Eye (tissue), 1 donor: ENCODE data around the gene IFFO2.
A peak's percentile ranks its signal among the peaks of the same experiment; 100 is the strongest.

Experiments used
- DNase-seq: peaks from one replicate; pipeline ENCODE4 v3.0.0-alpha.2; 2015

The IFFO2 gene

DNA sequence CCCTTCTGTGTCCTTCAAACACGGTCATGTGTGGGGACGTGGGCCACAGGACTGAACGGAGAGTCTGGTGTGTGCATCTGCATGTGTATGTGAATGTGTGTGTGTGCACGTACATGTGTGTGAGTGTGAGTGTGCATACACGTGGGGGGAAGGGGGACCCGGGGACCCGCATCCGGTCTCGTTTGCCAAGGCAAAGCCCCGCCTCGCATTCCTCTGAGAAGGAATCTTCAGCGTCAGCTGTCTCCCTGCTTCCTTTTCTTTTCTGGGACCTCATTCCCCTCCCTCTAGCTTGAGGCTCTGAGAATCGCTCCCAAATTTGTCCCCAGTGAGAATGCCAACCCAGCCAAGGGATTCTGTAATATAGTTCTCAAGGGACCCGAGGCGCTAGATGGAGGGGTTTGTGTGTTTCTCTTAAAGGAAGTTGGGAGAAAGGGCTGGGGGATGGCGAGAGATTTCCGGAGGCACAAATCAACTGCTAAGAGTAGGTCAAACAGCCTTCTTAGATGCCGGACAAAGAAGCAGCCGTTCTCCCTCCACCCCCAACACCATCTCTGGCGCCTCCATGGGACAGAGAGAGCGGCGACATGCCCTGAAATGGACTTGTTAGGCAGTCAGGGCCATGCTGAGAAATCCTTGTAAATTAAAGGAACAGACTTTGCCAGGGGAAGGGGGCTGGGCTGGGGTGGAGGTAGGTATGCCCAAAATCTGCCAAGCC lies 6.6 kb downstream of the IFFO2 start:
- peak; percentile 90 for DNase-seq

GRCh38 chr1:18948913-18949685 lies 7.4 kb downstream of the IFFO2 start:
- DNase-seq: no peak

GRCh38 chr1:18948048-18948912 lies 8.2 kb downstream of the IFFO2 start:
- DNase-seq: no peak

GRCh38 chr1:18947570-18947969 lies 8.9 kb downstream of the IFFO2 start:
- DNase-seq: peak; percentile 50

DNA sequence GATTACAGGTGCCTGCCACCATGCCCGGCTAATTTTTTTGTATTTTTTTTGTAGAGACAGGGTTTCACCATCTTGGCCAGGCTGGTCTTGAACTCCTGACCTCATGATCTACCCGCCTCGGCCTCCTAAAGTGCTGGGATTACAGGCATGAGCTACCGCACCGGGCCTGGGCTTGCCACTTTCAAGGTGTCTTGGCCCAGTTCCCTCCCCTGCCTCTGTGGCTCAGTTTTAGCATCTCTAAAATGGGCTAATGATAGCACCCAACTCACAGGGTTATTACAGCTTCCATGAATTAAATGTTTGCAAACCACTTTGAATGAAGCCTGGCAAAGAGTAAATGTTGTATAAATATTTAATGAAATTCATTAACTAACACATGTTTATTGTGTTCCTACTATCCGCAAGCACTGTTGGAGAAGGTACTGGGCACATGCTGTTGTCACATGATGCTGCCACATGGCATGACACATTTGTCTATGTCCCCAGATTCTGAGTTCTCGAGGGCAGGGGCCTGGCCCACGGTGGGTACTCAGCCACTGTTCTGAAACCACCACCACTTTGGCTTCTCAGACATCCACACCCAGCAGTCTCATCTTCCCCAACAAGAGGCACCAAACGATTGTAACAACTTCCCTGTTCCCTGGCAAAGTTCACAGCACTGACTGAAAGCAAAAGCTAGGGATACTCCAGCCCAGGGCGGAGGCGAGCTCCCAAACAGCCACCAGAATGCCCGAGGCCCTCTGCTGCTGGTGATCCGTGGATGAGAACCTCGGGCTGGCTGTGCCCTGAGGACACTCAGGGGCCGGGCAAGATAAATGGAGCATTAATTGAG lies 9.7 kb downstream of the IFFO2 start:
- no peak for DNase-seq

GRCh38 chr1:18945401-18945849 lies 11.1 kb downstream of the IFFO2 start:
- peak; percentile 86 for DNase-seq

DNA sequence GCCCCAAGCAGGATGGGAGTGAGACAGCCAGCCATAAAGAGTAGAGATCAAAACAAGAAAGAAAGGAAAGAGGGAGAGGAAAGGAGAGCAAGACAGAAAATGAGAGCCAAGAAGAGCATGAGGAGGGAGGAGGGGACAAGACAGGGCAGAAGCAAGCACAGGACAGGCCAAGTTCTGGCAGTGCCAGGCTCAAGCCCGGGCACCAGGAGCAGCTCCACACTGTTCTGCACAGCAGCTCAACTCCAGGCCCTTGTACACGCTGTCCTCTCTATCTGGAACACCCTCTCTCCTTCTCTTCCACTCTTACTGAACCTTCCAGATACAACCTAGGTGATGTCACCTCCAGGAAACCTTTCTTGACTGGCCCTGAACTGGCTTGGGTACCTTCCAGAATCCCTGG lies 11.7 kb downstream of the IFFO2 start:
- DNase-seq: no peak

GRCh38 chr1:18943914-18944572 lies 12.4 kb downstream of the IFFO2 start:
- no peak for DNase-seq

DNA sequence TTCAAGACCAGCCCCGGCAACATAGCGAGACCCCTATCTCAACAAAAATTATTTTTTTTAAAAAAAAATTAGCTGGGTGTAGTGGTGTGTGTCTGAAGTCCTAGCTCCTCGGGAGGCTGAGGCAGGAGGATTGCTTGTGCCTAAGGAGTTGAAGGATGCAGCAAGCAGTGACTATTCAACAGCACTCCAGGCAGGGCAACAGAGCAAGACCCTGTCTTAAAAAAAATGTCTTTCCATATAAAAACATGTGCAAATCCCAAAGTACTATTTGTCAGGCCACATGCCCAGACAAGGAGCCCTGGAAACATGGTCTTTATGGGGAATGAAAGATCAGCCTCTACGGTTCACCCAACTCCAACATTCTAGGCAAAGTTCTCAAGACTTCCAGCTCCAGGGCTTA lies 13.3 kb downstream of the IFFO2 start:
- DNase-seq: no peak

GRCh38 chr1:18942340-18942739 lies 14.1 kb downstream of the IFFO2 start:
- no peak for DNase-seq

DNA sequence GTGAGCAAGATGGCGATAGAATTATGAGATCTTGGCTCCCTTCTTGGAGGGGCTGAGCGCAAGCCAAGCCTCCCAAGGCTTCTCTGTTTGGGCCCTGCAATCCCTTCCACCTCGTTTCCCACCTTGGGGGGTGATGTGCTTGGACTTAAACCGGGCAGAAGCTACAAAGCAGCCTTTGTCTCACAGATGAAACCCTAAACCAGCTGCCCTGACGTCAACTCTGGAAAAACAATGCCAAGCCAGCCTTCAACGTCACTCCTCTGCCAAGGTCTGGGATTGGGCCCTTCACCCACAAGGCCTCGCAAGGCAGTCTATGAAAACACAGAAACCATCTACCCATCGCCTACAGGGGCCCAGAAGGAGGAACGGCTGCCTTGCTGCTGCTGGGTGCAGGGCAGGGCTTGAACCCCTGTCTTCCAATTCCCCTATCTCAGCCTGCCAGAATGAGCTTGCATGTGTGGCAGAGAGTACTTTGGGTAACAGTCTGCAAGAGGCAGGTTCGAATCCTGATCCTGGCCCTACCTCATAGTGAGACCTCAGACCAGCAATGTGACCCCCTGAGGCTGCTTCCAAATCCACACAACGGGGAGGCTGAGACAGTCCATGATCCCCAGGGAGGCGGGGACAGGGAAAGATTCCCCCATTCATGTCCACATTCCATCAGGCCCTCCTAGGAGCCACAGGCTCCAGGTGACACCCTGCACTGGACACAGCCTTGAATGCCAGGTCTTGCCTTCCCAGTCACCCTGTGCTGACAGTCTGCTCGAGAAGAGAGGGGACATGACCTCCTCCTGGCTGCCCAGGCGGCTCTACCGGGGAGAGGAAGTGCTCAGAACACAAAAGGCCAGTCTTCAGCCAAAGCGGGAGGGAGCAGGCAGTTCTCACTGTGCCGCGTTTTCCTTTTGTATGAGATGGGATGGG lies 15.0 kb downstream of the IFFO2 start:
- DNase-seq: peak; percentile 87

DNA sequence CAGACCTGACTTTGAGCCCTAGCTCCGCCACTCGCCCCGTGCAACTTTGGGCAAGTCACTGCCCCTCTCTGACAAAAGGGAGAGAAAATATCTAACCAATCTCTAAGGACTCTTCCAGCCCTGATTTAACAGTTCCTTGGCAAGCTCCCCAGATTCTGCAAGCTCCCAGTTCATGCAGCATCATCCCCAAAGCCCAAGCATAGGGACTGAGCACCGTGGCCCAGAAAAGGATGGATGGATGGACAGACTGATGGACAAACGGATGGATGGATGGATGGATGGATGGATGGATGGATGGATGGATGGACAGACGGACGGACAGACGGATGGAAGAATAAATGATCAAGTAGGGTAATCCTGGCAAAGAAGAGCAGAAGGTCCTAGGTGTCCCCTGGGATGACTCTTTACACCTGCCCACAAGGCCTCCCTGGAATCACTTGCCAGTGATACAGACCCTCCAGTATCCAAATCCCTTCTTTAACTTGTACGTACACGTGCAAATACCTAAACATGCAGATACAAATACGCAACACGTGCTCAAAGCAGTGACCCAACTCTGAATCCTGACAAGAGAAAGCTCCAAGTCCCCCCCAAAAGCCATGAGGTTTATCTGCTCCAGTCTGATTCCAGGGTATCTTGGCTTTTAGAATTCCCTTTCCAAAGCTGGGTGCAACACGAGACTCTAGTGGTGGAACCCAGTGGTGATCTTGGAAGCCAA lies 16.0 kb downstream of the IFFO2 start:
- DNase-seq: peak; percentile 12

DNA sequence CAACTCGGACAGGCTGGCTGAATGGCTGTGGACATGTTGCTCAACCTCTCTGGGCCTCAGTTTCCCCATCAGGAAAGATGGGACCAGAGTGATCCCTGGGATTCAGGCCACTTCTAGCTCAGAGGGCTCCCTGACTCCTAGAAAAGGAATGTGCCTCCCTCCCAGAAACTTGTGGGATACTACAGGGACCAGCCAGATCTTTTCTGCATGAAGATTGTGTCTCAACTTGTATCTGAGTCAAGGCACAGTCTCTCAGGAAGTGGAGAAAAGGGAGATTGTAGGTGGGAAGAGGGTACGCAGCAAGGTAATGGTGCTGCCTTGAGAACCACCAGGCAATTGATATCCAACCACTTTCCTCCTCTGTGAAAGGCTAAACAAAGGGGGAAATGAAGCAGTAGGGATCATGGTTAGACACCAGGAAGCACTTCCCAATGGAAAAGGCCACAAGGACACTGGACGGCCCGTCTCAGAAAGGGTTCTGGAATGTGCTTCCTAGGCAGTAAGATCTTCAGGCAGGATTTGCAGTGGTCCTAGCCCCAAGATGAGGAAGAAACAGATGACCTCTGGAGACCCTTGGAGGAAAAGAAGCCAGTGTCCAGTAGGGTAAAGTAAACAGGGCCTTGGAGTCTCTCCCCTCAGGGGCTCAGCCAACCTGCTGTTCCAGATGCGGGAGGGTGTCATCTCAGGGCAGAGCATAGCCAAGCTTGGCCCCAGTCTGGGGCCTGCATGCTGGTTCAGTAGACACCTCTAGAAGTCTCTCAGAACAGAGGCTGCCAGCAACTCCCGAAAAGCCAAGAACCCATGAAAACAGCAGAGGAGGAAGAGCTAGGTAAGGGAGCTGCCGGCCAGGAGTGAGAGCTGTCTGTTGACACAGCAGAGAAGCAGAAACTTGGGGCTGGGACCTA lies 16.8 kb downstream of the IFFO2 start:
- peak; percentile 15 for DNase-seq

- DNase-seq: peak; percentile 84
Observed at GRCh38 chr1:18938707-18939070, 17.8 kb downstream of the IFFO2 start.

GRCh38 chr1:18938008-18938706 lies 18.3 kb downstream of the IFFO2 start:
- DNase-seq: peak; percentile 68

DNA sequence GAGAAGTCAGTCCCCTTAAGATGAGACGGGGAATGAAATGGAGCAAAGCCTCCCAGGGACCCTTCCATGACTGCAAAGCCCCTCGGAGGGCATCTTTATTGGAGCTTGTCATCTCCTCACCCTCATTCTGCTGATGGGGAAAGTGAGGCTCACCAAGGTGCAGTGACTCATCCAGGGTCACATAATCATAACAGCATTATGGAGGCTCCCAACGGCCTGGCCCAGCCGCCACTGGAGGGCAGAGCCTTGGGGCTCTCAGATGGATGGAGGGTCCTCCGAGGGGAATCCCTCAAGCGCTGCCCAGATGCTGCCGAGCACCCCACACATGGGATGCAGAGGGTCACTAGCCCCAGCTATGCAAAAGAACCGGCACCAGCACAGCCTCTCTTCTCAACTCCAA lies 18.9 kb downstream of the IFFO2 start:
- DNase-seq: no peak

DNA sequence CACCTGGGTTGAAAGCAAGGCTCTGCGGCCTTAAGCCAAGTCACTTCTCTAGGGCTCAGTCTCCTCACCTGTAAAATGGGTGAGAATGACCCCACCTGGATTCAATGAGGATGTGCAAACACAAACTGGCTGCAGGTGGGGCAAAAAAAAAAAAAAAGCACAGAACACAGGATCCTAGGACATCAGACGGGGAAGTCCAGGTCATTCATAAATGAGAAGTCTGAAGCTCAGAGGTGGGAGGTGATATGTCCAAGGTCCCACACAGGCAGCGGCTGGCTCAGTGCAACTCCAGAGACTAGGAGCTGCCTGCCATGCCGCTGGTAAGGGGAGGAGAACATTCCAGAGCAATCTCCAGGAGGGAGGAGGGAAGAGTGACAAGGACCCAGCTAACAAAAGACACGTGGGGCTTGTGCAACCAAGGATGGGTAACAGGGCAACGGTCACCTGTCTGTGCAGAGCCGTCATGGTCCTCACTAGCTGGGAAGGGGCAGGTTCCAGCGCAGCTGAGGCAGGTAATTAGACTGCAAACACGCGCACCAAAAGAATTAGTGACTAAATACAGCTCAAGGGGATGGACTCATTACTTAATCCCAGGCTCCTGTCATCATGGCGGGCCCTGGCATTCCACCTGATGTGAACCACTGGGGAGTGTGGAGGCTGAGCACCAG lies 19.5 kb downstream of the IFFO2 start:
- peak; percentile 43 for DNase-seq

DNA sequence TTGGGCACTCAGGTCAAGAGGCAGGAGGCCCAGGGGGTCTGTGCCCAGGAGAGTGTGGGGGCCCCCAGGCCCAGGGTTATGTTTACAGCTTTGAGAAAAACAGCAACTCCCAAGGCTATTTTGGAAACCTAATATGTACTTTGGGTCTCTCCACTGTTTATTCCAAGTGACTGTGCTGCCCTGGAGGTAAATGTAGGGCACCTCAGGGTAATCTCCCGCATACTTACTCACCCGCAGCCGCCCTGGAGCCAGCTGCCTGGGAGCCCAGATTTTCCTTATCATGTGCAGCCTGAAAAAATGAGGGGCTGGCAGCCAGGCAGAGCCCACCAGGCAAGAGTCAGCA lies 20.0 kb downstream of the IFFO2 start:
- no peak for DNase-seq
